GM12864 (cell line): Measurements from ENCODE around the gene ARHGAP22.
A peak's percentile ranks its signal among the peaks of the same experiment; 100 is the strongest.

Source experiments
- DNase-seq: peaks from one replicate; pipeline ENCODE4 v3.0.0-alpha.2; 2011; ENCODE audit warnings: low read depth
- H3K4me3 ChIP-seq: 2 replicates; pipeline ENCODE4 v1.5.1; 2011; ENCODE audit warnings: mild to moderate bottlenecking, low read depth, low read length, control low read depth
- CTCF ChIP-seq: IDR thresholded peaks from 2 replicates; pipeline ENCODE4 v1.5.1; 2011; ENCODE audit warnings: low read depth, mild to moderate bottlenecking, moderate library complexity, low read length, control low read depth, inconsistent platforms; ENCODE audit errors: missing control alignments

ARHGAP22 gene

GRCh38 chr10:48587819-48588218 lies 17.1 kb downstream of the ARHGAP22 start:
- no peak overlapping the region for H3K4me3 ChIP-seq
- DNase-seq = no peak
- TF ChIP-seq CTCF = no peak

GRCh38 chr10:48587101-48587500 lies 17.8 kb downstream of the ARHGAP22 start:
- TF ChIP-seq CTCF = no peak
- no peak for DNase-seq
- no peak overlapping the region for H3K4me3 ChIP-seq

GRCh38 chr10:48582970-48583369 lies 21.9 kb downstream of the ARHGAP22 start:
- no peak overlapping the region for H3K4me3 ChIP-seq
- no peak for DNase-seq
- TF ChIP-seq CTCF = no peak

- no peak overlapping the region for H3K4me3 ChIP-seq
- no peak for TF ChIP-seq CTCF
- no peak for DNase-seq
Measured at GRCh38 chr10:48580236-48580635, 24.6 kb downstream of the ARHGAP22 start.

- DNase-seq = no peak
- no peak overlapping the region for H3K4me3 ChIP-seq
- TF ChIP-seq CTCF = no peak
Measured at GRCh38 chr10:48579251-48579960, 25.5 kb downstream of the ARHGAP22 start.

- TF ChIP-seq CTCF = no peak
- H3K4me3 ChIP-seq = no peak overlapping the region
- DNase-seq = peak; percentile 22
Measured at GRCh38 chr10:48577158-48577557, 27.7 kb downstream of the ARHGAP22 start.

GRCh38 chr10:48576501-48576900 lies 28.4 kb downstream of the ARHGAP22 start:
- TF ChIP-seq CTCF = no peak
- H3K4me3 ChIP-seq = no peak overlapping the region
- no peak for DNase-seq
